Right ventricle myocardium inferior (tissue), 1 donor: ENCODE results near the gene FAM221B. TPM values are rescaled to one million over a fixed set of nuclear protein-coding genes. Genes with fewer than 3 reads are reported as not detected.
A peak's percentile ranks its signal among the peaks of the same experiment; 100 is the strongest.

Source experiments
- ATAC-seq: fragments of 200-7000 bp; cut with Tn5 transposase; one replicate; pipeline ENCODE4 v1.9.1; 2020; ENCODE audit warnings: mild to moderate bottlenecking, moderate library complexity
- DNase-seq: peaks from one replicate; pipeline ENCODE4 v3.0.0; 2021; ENCODE audit errors: missing footprints
- intact Hi-C: fragments of 100-400 bp; cut with DNase I; formaldehyde crosslinking; loops from one replicate; pipeline ENCODE4 v1.11.0; 2022
- long read RNA-seq: library from polyadenylated mRNA; unstranded; transcript quantifications from one replicate; pipeline ENCODE4 v2.0.0, GENCODE V29; 2021
- total RNA-seq: library from RNA; stranded (reverse); fragmentation: NEBNext Ultra II Directional; extraction: Animal tissue kit (Norgen Biotek cat#: 25700); gene quantifications from one replicate; pipeline ENCODE4 v1.2.1, GENCODE V29; 2021
- donor health status: DM: no; HTN: yes; CAD: no; lungs with severe emphysema.

Gene FAM221B, protein sequence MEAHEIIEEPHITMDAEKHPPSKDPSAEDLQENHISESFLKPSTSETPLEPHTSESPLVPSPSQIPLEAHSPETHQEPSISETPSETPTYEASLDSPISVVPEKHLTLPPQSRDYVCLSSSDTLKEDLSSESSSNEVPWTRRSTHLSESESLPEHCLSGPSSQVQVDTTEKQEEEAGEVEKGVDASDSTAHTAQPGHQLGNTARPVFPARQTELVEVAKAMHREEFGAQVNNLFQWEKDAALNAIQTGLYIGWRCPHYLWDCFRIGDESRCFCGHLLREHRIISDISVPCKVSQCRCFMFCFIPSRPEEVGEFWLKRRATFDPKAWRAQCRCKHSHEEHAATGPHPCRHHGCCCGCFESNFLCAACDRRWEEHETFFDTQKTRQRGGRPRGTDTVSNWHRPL
- total RNA-seq = not detected
- long read RNA-seq = 0 reads

DNA sequence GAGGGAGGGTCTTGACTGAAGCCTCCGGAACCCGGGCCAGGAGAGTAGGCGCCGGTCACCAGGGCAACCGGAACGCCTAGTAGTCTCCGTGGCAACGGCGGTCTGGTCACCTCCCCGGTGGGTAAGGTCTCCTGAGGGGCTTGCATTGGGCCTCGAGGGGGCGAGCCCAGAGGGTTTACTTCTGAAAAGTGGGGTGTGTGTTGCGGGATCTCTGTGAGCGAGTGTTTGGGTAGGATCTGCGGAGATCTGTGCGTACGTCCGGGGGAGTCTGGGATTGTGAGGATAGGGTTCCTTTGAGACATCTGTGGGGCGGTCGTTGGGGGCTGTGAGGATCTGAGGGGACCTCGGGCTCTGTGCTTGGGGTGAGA lies at the start of gene FAM221B:
FAM221B (minus strand) TSS at position 17 of the 368 bp plus-strand sequence. CDS start 2,571 bp downstream, outside the sequence.
- intact Hi-C loops = loop anchor here (5.0 kb wide), 2 partner anchors 96 to 171 kb away; partner anchors contain the start of genes CCDC107, CREB3, RMRP and TLN1
- no peak for DNase-seq
- ATAC-seq = no peak

DNA sequence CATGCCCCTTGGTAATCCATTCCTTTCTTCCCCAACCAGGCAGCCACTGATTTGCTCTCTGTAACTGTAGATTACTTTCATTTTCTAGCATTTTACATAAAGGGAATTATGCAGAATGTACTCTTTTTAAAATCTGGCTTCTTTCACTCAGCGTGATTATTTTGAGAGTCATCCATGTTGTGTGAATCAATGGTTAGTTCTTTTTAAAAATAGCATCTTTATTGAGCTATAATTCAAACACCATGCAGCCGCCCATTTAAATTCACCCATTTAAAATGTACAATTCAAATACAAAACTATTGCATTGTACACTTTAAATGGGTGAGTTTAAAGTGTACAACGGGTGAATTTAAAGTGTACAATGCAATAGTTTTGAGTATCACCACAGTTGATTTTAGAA lies 44.0 kb upstream of the FAM221B start:
- ATAC-seq (no peak), DNase-seq (no peak)
- intact Hi-C loops = no loop called here

DNA sequence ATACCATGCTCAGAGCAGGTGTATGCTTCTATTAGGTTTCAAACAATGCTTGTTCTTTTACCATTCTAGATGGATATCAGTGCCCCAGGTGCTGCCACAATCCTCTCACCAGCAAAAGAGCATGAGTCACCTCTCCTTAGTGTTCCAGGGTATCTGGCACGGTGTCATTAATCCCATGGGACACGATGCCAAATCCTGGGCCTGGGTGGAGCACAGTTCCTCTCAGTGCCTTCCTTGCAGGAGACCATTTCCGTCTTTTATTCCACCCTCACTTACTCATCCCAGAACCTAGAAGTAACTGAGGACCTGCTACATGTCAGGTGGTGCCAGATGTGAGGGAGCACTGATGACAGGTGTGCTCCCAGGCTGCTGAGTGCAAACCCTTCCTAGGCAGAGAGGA lies 43.0 kb upstream of the FAM221B start:
- intact Hi-C loops = no loop called here
- no peak for ATAC-seq
- no peak for DNase-seq

DNA sequence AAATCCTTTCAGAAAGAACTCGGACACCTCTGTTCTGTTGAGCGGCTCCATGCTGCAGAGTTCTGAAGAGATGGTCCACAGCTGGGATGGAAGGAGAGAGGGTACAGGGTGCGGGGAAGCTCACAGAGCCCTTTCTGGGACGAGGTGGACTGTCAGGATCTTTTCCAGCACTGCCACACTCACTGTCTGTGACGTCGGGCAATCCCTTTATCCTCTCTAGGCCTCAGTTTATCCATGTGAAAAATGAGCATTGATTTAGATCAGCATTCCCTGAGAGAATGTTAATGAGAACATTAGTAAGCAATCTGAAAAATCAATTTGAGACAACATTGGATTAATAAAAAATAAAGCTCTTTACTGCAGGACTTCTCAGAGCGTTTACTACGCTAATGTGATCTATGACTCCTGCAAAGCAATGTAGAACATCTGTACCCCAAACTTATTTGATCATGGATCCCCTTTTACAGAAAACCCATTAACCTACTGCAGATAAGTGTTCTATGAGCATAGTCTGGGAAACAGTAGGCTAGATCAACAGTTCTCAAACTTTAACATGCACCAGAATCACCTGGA lies 41.9 kb upstream of the FAM221B start, which contains the start of gene OR13J1:
OR13J1 (minus strand) TSS at position 51 of the 573 bp plus-strand sequence; CDS start at position 51, 0 bp downstream.
- intact Hi-C loops = no loop called here
- DNase-seq = no peak
- no peak for ATAC-seq

DNA sequence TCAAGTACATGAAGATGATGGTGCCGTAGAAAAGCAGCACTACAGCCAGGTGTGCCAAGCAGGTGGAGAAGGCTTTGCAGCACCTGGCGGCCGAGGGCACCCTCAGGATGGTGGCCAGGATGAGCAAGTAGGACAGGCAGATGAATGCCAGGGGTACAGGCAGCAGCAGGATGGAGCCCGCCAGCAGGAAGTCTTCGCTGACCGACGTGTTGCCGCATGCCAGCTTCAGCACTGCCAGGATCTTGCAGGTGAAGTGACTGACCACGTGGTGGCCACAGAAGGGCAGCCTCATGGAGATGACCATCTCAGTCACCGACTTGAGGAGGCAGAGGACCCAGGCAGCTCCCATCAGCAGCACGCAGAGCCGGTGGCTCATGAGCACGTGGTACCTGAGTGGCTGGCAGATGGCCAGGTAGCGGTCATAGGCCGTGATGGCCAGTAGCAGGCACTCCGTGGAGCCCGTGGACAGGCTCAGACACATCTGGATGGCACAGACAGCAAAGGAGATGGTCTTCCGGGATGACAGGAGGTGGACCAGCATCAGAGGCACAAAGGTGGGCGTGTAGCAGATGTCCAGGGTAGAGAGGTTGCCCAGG lies 41.2 kb upstream of the FAM221B start:
- ATAC-seq = no peak
- intact Hi-C loops = no loop called here
- DNase-seq = no peak

DNA sequence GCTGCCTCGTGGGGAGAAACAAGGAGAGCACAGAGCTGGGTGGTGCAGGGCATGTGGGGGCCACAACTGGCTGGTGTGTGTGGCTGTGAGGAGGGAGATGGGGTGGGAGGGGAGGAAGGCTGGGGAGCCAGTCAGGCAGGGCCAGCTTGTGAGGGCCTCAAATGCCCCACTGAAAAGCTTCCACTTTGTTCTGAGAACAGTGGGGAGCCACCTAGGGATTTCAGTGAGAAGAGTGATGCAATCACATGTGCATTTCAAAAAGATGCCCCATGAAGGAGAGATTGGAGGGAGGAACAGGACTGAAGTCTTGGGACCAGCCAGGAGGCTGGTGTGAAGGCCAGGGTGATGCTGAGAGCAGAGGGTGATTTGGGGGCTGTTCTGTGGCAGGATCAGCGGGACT lies 40.4 kb upstream of the FAM221B start:
- intact Hi-C loops = no loop called here
- DNase-seq (no peak), ATAC-seq (no peak)

DNA sequence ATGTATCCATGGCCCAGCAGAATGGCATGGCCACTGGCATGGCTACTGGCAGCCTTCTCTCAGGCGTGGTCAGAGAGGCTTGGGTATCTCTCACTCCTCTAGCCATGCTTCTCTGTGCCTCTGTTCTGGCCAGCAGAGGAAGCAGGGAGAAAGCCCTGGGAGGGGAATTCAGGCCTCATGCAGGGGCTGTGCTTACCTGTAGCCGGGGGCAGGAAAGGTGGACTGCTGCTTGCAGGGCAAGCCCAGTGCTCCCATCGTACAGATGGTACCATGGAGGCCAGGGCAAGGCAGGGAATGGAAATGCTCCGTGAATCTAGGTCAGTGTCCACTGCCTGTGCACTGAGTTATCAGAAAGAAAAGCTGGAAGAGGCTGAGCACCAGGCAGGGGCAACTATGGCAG lies 39.0 kb upstream of the FAM221B start:
- ATAC-seq (no peak), DNase-seq (no peak)
- intact Hi-C loops = no loop called here

DNA sequence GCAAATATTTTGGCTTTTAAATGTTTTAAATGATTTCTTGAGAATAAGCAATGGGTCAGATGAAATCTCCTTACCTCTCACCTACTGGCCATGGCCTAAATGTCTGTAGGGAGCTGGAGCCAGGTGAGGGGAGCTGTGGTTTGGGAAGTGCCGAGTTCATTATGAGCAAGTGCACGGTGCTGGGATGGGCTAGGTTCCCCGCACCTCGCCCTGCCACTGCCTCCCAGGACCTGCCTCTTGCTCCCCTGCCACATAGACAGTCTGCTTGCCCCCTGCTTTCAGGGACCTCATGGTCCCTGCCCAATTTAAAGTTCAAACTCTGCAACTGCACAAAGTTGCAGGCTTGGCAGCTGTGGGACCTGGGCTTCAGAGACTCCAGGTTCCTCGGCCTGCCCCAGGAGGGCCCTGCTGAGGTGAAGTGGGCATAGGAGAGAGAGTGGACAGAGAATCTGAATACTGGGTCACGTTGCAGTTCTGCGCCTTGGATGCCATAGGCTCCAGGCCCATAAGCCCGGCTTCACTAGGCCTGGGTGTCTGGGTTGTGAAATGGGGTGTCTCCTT lies 36.2 kb upstream of the FAM221B start:
- ATAC-seq (no peak), DNase-seq (no peak)
- intact Hi-C loops = no loop called here

DNA sequence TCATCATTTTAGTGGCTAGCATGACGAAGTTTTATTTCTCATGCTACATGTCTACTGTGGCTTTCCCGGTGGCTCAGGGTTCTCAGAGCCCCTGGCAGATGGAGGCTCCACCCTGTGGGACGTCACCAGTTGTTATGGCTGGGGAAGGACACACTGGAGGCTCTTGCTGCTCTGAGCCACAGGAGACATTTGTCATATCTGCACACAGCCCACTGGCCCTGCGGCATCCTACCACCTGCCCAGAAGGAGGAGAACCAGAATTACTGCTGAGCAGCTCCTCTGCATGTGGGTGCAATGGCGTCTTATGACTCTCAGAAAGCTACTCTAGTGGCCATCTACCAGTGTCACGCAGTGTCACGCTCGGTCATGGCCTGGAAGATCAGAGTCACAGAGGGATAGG lies 35.1 kb upstream of the FAM221B start:
- no peak for DNase-seq
- ATAC-seq = peak; percentile 29
- intact Hi-C loops = no loop called here

DNA sequence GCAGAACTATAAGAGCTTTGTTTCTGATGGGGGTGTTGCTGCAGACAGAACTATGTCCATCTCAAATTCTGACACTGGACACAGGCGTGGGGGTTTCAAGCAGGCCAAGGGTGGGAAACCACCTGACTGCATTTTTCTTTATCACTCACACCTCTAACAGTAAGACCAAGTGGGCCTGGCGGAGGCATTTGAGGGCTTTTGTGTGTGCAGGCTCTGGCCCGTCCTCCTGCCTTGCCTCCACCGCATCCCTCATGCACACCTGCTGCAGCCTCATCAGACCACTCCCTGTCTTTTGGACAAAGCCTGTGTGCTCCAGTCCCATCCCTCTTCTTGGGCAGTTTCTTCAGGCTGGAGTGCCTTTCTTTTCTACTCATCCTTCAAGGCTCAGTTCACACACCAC lies 33.8 kb upstream of the FAM221B start:
- no peak for ATAC-seq
- intact Hi-C loops = no loop called here

DNA sequence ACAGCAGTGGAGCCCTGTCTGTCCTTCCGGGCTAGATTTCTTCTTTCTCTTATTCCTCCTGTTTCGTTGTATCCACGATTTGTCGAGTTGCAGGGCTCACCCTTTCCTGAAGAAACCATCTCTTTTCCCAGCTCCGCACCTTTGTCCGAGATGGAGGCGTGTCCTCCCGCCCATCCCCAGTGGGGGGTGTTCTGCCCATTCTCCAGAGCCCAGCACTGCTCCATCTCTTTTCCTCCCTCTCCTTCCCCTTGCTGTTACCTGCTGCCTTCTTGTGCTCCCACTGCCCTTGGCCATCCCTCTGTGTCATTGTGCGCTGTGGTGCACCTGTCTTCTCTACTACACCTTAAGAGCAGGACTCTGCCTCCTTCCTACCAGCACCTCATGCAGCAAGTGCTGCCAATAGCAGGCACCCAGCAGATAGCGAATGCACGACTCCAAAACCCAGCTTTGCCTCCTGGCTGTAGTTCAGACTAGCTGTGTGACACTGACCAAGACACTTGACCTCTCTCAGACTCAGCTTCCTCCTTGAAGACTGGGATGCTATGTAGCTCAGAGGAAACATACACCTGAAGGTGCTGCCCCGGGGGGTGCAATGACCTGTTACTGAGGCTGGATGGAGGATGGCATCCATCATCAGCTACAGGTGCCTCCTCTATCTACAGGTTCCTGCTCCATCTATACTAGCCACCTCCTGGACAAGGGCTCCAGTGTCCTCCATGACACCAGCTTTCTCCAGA lies 32.8 kb upstream of the FAM221B start:
- ATAC-seq (no peak), DNase-seq (no peak)
- intact Hi-C loops = no loop called here

More for the DNA sequence above, 33.8 kb upstream of the FAM221B start:
- DNase-seq = no peak

DNA sequence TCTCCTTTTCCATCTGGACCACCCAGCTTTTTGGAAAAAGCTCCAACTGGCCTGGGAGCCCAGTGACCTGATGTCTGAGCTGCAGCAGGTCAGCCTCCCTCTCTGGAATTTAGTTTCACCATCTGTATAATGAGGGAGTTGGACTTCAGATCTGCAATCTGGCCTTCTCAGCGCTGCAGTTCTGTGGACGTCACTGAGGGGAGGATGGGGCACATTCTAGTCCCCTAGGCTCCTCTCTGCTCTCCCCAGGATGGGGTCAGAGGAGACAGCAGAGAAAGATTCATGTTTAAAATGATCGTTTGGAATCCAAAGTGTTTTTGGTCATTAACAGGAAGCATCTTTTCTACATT lies 31.4 kb upstream of the FAM221B start:
- intact Hi-C loops = no loop called here
- no peak for DNase-seq
- ATAC-seq = no peak

DNA sequence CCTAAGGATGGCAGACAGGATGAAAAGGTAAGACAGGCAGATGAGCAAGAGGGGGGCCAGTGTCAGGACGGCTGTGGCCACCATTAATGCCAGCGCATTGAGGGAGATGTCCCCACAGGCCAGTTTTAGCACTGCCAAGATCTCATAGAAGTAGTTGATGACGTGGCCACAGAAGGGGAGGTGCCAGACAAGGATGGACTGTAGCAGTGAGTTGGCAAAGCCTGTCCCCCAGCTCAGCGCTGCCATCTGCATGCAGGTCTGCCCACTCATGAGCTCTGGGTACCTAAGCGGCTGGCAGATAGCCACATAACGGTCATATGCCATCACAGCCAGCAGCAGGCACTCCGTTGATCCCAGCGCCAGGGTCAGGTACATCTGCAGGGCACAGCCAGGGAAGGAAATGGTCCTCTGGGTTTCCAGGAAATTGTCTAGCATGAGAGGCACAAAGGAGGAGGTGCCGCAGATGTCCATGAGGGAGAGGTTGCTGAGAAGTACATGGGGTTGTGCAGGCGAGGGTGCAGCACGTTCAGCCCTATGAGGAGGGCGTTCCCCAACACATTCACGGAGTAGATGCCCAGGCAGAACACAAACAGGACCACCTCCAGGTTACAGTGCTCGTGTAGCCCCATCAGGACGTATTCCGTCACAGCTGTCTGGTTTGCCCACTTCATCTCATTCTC lies 30.9 kb upstream of the FAM221B start:
- DNase-seq (no peak), ATAC-seq (no peak)
- intact Hi-C loops = no loop called here

DNA sequence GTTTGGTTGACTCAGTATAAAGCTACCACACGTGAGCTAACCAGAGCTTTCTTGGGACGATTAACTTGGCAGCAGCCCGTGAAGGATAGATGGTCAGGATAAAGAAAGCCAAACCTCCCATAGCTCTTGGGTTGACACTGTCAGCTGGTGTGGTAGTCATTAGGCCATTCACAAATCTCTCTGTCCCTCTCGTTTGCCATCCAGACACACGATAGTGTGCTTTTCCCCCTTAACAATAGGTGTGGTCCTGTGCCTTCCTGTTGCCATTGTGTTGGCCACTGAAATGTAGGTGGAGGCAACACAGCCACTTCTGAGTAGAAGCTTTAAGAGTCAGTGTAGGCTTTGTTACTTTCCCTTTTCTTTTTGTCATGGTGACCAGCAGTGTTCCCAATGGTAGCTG lies 29.9 kb upstream of the FAM221B start:
- DNase-seq (no peak), ATAC-seq (no peak)
- intact Hi-C loops = no loop called here

DNA sequence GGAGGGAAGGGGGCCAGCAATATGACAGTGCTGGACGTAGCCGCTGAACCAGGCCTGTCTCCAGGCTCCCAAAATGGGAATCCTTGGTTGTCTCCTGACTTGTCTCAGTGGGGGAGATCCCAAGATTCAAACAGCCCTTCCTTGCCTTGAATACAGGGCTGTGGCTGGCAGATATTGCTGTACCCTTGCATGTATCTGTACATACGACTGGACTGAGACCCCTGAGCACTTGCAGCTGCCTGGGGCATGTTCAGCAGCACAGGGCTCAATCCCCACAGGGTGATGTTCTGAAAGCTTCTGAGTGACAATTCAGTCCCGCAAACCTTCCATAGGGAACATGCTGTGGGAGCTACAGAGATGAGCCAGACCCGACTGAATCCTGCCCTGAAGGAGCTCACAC lies 28.4 kb upstream of the FAM221B start:
- no peak for ATAC-seq
- no peak for DNase-seq
- intact Hi-C loops = no loop called here

DNA sequence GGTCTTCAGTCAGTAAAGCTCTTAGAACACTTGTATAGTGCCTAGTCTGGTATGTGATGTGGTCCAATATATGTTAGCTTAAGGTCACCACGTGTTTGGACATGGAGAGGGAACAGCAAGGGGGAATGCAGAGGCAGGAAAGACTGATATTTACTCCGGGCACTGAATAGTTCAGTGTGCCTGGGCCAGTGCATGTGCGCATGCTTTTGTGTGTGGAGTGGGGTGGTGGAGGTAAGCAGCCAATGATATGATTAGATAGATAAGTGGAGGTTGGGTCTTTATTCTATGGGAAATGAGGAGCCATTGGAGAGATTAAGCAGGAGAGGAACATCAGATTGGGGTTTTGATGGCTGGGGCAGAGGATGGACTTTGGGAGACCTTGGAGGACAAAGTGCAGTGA lies 27.7 kb upstream of the FAM221B start:
- ATAC-seq (no peak), DNase-seq (no peak)

DNA sequence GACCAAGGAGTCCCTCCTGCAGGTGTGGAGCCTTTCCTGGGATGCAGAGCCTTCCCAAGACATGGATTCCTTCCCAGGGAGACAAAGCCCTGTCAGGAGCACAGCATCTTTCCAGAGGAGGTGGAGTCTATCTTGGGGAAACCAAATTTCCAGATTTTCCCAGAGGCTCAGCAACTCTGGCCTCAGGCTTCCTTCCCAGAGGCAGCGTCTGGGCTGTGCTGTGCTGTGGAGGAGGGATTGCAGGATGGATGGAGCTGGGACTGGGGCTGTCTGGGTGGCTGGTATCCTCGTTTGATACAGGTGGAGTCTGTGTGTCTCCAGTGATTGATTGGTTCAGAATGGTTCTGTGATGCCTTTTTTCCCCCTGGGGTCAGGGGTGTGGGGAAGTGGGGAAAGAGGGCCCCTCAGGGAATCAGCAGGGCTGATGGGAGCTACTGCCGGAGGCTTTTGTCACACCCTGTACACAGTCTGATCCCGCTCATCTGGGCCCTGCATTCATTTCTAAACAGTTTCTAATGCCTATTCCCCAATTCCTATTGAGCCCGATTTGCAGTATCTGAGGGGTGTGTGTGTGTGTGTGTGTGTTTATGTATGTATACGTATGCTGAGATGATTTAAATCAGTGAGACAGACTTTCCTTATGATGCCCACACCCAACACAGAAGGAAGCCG lies 25.7 kb upstream of the FAM221B start:
- intact Hi-C loops = no loop called here
- no peak for DNase-seq
- no peak for ATAC-seq

More for the DNA sequence above, 27.7 kb upstream of the FAM221B start:
- intact Hi-C loops = no loop called here
